Activated CD8-positive, alpha-beta memory T cell treated with anti-CD3 and anti-CD28 coated beads, Interleukin-2, amount 50 U/mL, for 4 hours (primary cell): Measurements from ENCODE around the gene CYP2D6.
"Not testable (repeated sequence)": the region's sequence is repeated elsewhere in the genome, so short reads cannot be mapped to it uniquely, and the experiment has no call there.

ENCODE experiments used
- DNase-seq: peaks from one replicate; pipeline ENCODE4 v3.0.0-alpha.2; 2020

Gene CYP2D6

GRCh38 chr22:42130639-42131431 lies at the start of gene CYP2D6:
Gene CYP2D6 (minus strand): TSS chr22:42130810. CDS start chr22:42130791, 19 bp downstream.
- not testable (repeated sequence) for DNase-seq

GRCh38 chr22:42179616-42180015 lies 49.0 kb upstream of the CYP2D6 start:
- no peak for DNase-seq

GRCh38 chr22:42178910-42179519 lies 48.4 kb upstream of the CYP2D6 start:
- no peak for DNase-seq

- no peak for DNase-seq
Measured at GRCh38 chr22:42177891-42178336, 47.3 kb upstream of the CYP2D6 start.

- no peak for DNase-seq
Measured at GRCh38 chr22:42176255-42176915, 45.8 kb upstream of the CYP2D6 start.

- DNase-seq, result no peak
Measured at GRCh38 chr22:42174062-42174461, 43.5 kb upstream of the CYP2D6 start.

GRCh38 chr22:42173183-42173926 lies 42.7 kb upstream of the CYP2D6 start:
- DNase-seq, result no peak

GRCh38 chr22:42172773-42173172 lies 42.2 kb upstream of the CYP2D6 start:
- DNase-seq, result no peak

GRCh38 chr22:42171946-42172719 lies 41.5 kb upstream of the CYP2D6 start:
- DNase-seq, result no peak

- DNase-seq, result no peak
Measured at GRCh38 chr22:42171417-42171816, 40.8 kb upstream of the CYP2D6 start.

GRCh38 chr22:42170946-42171345 lies 40.3 kb upstream of the CYP2D6 start:
- no peak for DNase-seq

GRCh38 chr22:42169055-42169469 lies 38.5 kb upstream of the CYP2D6 start:
- DNase-seq, result peak; percentile 70

GRCh38 chr22:42168476-42168875 lies 37.9 kb upstream of the CYP2D6 start:
- DNase-seq, result no peak

GRCh38 chr22:42167066-42167465 lies 36.5 kb upstream of the CYP2D6 start:
- no peak for DNase-seq

GRCh38 chr22:42164901-42165300 lies 34.3 kb upstream of the CYP2D6 start:
- DNase-seq, result no peak

GRCh38 chr22:42163515-42163914 lies 32.9 kb upstream of the CYP2D6 start:
- DNase-seq, result no peak

GRCh38 chr22:42162728-42163489 lies 32.3 kb upstream of the CYP2D6 start:
- DNase-seq, result no peak

GRCh38 chr22:42160830-42161696 lies 30.5 kb upstream of the CYP2D6 start:
- DNase-seq, result no peak

GRCh38 chr22:42160251-42160650 lies 29.6 kb upstream of the CYP2D6 start:
- no peak for DNase-seq

GRCh38 chr22:42158456-42159132 lies 28.0 kb upstream of the CYP2D6 start:
- no peak for DNase-seq
